HCT116 (cell line): ENCODE measurements around the gene SNTG2.

Source experiments
- CBX3 ChIP-seq: IDR thresholded peaks from 2 replicates; pipeline ENCODE4 v1.6.1; 2012; ENCODE audit warnings: low read depth
- CEBPB ChIP-seq: IDR thresholded peaks from 2 replicates; pipeline ENCODE4 v1.6.1; 2012; ENCODE audit warnings: low read depth
- EZH2 ChIP-seq: fragments of 200-600 bp; sonication (generic); IDR thresholded peaks from 2 replicates; pipeline ENCODE4 v1.6.1; 2017; ENCODE audit warnings: antibody characterized with exemption, mixed run types
- EZH2phosphoT487 ChIP-seq: fragments of 200-600 bp; IDR thresholded peaks from 2 replicates; pipeline ENCODE4 v1.6.1; 2018; ENCODE audit warnings: antibody characterized with exemption, borderline replicate concordance
- FOSL1 ChIP-seq: IDR thresholded peaks from 2 replicates; pipeline ENCODE4 v1.6.1; 2012; ENCODE audit warnings: low read depth
- JUND ChIP-seq: IDR thresholded peaks from 2 replicates; pipeline ENCODE4 v1.6.1; 2012
- POLR2A ChIP-seq: IDR thresholded peaks from 2 replicates; pipeline ENCODE4 v1.7.0; 2011; ENCODE audit warnings: borderline replicate concordance; ENCODE audit not compliant: insufficient read depth, insufficient read length; ENCODE audit errors: extremely low read depth
- POLR2AphosphoS5 ChIP-seq: IDR thresholded peaks from 2 replicates; pipeline ENCODE4 v1.6.1; 2011; ENCODE audit warnings: mild to moderate bottlenecking, low read depth, low read length, moderate library complexity
- YY1 ChIP-seq: IDR thresholded peaks from 2 replicates; pipeline ENCODE4 v1.6.1; 2011; ENCODE audit warnings: low read length, low read depth, moderate library complexity, mild to moderate bottlenecking; ENCODE audit not compliant: insufficient replicate concordance; ENCODE audit errors: extremely low read depth
- TF ChIP-seq, protein P1 (sequence below), 3 experiments: fragments of 200-600 bp in 1 of 3; sonication (generic) in 1 of 3; IDR thresholded peaks in 2 of 3; conservative IDR thresholded peaks in 1 of 3; 2 replicates each; pipeline ENCODE4 v1.5.1; 2012 to 2017; ENCODE audit warnings: low read depth in 2 of 3, low read length in 2 of 3, antibody characterized with exemption in 1 of 3, borderline replicate concordance in 1 of 3, control low read depth in 1 of 3, mild to moderate bottlenecking in 1 of 3, mixed read lengths in 1 of 3, mixed run types in 1 of 3, moderate library complexity in 1 of 3; ENCODE audit not compliant: insufficient read depth in 1 of 3
- TF ChIP-seq, protein P2 (sequence below): IDR thresholded peaks from 2 replicates; pipeline ENCODE4 v1.6.1; 2011; ENCODE audit warnings: mild to moderate bottlenecking, low read length, moderate library complexity; ENCODE audit not compliant: insufficient replicate concordance; ENCODE audit errors: extremely low read depth
- TF ChIP-seq, protein P3 (sequence below): IDR thresholded peaks from 2 replicates; pipeline ENCODE4 v1.6.1; 2012; ENCODE audit warnings: low read depth

DNA sequence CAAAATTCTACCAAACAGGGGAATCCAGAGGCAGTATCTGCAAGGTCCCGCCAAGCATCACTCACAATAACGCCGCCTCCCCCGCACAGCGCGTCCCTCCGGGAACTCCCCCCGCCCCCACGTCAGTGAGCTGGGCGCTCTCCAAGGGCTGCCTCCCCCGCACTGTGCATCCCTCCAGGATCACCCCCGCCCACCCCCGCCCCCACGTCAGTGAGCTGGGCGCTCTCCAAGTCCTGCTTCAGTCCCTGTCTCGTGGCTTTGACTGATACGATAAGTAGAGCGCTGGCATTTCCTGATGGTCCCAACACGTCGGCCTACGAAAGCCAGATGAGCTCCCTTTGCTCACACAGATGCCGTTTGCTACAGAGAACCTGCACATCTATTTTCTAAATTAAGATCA is 331.9 kb downstream of the SNTG2 start:
- TF ChIP-seq, protein P1, sequence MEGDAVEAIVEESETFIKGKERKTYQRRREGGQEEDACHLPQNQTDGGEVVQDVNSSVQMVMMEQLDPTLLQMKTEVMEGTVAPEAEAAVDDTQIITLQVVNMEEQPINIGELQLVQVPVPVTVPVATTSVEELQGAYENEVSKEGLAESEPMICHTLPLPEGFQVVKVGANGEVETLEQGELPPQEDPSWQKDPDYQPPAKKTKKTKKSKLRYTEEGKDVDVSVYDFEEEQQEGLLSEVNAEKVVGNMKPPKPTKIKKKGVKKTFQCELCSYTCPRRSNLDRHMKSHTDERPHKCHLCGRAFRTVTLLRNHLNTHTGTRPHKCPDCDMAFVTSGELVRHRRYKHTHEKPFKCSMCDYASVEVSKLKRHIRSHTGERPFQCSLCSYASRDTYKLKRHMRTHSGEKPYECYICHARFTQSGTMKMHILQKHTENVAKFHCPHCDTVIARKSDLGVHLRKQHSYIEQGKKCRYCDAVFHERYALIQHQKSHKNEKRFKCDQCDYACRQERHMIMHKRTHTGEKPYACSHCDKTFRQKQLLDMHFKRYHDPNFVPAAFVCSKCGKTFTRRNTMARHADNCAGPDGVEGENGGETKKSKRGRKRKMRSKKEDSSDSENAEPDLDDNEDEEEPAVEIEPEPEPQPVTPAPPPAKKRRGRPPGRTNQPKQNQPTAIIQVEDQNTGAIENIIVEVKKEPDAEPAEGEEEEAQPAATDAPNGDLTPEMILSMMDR (IDR thresholded peaks at IDR 0.05 in 2 of 3, conservative IDR thresholded peaks at IDR 0.05 in 1 of 3; ENCODE audit: borderline replicate concordance in 1 of 3, insufficient read depth in 1 of 3, low read depth in 2 of 3, low read length in 2 of 3) = no peak
- TF ChIP-seq POLR2A = no peak
- TF ChIP-seq CEBPB = no peak
- TF ChIP-seq POLR2AphosphoS5 = no peak
- TF ChIP-seq EZH2phosphoT487 = no peak
- TF ChIP-seq JUND = no peak
- TF ChIP-seq EZH2 = no peak
- TF ChIP-seq YY1 = no peak
- TF ChIP-seq, protein P2, sequence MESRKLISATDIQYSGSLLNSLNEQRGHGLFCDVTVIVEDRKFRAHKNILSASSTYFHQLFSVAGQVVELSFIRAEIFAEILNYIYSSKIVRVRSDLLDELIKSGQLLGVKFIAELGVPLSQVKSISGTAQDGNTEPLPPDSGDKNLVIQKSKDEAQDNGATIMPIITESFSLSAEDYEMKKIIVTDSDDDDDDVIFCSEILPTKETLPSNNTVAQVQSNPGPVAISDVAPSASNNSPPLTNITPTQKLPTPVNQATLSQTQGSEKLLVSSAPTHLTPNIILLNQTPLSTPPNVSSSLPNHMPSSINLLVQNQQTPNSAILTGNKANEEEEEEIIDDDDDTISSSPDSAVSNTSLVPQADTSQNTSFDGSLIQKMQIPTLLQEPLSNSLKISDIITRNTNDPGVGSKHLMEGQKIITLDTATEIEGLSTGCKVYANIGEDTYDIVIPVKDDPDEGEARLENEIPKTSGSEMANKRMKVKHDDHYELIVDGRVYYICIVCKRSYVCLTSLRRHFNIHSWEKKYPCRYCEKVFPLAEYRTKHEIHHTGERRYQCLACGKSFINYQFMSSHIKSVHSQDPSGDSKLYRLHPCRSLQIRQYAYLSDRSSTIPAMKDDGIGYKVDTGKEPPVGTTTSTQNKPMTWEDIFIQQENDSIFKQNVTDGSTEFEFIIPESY = no peak
- no peak for TF ChIP-seq FOSL1
- TF ChIP-seq CBX3 = no peak
- TF ChIP-seq, protein P3, sequence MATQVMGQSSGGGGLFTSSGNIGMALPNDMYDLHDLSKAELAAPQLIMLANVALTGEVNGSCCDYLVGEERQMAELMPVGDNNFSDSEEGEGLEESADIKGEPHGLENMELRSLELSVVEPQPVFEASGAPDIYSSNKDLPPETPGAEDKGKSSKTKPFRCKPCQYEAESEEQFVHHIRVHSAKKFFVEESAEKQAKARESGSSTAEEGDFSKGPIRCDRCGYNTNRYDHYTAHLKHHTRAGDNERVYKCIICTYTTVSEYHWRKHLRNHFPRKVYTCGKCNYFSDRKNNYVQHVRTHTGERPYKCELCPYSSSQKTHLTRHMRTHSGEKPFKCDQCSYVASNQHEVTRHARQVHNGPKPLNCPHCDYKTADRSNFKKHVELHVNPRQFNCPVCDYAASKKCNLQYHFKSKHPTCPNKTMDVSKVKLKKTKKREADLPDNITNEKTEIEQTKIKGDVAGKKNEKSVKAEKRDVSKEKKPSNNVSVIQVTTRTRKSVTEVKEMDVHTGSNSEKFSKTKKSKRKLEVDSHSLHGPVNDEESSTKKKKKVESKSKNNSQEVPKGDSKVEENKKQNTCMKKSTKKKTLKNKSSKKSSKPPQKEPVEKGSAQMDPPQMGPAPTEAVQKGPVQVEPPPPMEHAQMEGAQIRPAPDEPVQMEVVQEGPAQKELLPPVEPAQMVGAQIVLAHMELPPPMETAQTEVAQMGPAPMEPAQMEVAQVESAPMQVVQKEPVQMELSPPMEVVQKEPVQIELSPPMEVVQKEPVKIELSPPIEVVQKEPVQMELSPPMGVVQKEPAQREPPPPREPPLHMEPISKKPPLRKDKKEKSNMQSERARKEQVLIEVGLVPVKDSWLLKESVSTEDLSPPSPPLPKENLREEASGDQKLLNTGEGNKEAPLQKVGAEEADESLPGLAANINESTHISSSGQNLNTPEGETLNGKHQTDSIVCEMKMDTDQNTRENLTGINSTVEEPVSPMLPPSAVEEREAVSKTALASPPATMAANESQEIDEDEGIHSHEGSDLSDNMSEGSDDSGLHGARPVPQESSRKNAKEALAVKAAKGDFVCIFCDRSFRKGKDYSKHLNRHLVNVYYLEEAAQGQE = no peak
